H1 (cell line): ENCODE results near the gene SKAP2. TPM values are rescaled to one million over a fixed set of nuclear protein-coding genes. Genes with fewer than 3 reads are reported as not detected.
A peak's percentile ranks its signal among the peaks of the same experiment; 100 is the strongest.

Experiments
- CTCF ChIA-PET: fragments of 300-600 bp; sonication (Branson Sonifier 250); formaldehyde crosslinking; loops from one replicate; lab custom pipeline; 2021; ENCODE audit not compliant: partially characterized antibody; lab: Charles Lee
- POLR2A ChIA-PET: fragments of 300-600 bp; sonication (Branson Sonifier 250); formaldehyde crosslinking; loops from one replicate; lab custom pipeline; 2021; ENCODE audit warnings: inconsistent platforms; ENCODE audit not compliant: partially characterized antibody; lab: Charles Lee
- DNase-seq, 2 experiments: peaks; one replicate each; pipeline versions ENCODE4 v3.0.0 to v3.0.0-alpha.2; 2010 to 2022; ENCODE audit warnings: low spot score in 2 of 2, low read depth in 1 of 2, mixed read lengths in 1 of 2
- FAIRE-seq: peaks from 2 replicates; lab custom pipeline; 2011; peaks lifted over from hg19 to GRCh38; lab: Jason Lieb, UNC
- H2AFZ ChIP-seq: 2 replicates; pipeline ENCODE4 v1.8.1; 2012; ENCODE audit warnings: low read length, inconsistent platforms
- H2AK5ac ChIP-seq: 2 replicates; pipeline ENCODE4 v1.6.1; 2013; ENCODE audit warnings: low read depth, low read length
- H2BK120ac ChIP-seq: replicated peaks from 2 replicates; pipeline ENCODE3; 2013; ENCODE audit warnings: low read depth, low read length, inconsistent platforms
- H2BK12ac ChIP-seq: 2 replicates; pipeline ENCODE4 v1.6.1; 2013; ENCODE audit warnings: low read depth, low read length
- H2BK15ac ChIP-seq: 2 replicates; pipeline ENCODE4 v1.6.1; 2013; ENCODE audit warnings: low read length
- H2BK20ac ChIP-seq: 2 replicates; pipeline ENCODE4 v1.6.1; 2013; ENCODE audit warnings: low read length
- H2BK5ac ChIP-seq: 2 replicates; pipeline ENCODE4 v1.6.1; 2013; ENCODE audit warnings: low read depth, low read length
- H3K14ac ChIP-seq: 2 replicates; pipeline ENCODE4 v1.6.1; 2013; ENCODE audit warnings: inconsistent platforms; ENCODE audit not compliant: insufficient read length
- H3K18ac ChIP-seq: 2 replicates; pipeline ENCODE4 v1.6.1; 2013; ENCODE audit warnings: low read length; ENCODE audit errors: extremely low read depth
- H3K23ac ChIP-seq: 2 replicates; pipeline ENCODE4 v1.6.1; 2013; ENCODE audit warnings: inconsistent platforms; ENCODE audit not compliant: insufficient read length
- H3K23me2 ChIP-seq: 2 replicates; pipeline ENCODE4 v1.6.1; 2013; ENCODE audit warnings: low read depth, low read length
- H3K27ac ChIP-seq: 2 replicates; pipeline ENCODE4 v1.6.1; 2011; ENCODE audit warnings: low read depth, low read length, inconsistent platforms
- H3K27me3 ChIP-seq, 4 experiments: replicated peaks in 1 of 4; 1 replicate in 1 of 4; 2 replicates in 3 of 4; pipeline versions ENCODE4 v1.6.1 to v1.8.1; 2011 to 2013; ENCODE audit warnings: low read length in 3 of 4, mild to moderate bottlenecking in 3 of 4, inconsistent platforms in 2 of 4, mixed read lengths in 2 of 4, moderate library complexity in 1 of 4; ENCODE audit not compliant: control insufficient read depth in 3 of 4, insufficient read depth in 3 of 4; ENCODE audit errors: extremely low read depth in 1 of 4
- H3K36me3 ChIP-seq, 4 experiments: 2 replicates each; pipeline versions ENCODE4 v1.6.1 to v1.8.1; 2011 to 2013; ENCODE audit warnings: mild to moderate bottlenecking in 4 of 4, low read length in 3 of 4, moderate library complexity in 2 of 4, control low read depth in 1 of 4, inconsistent platforms in 1 of 4; ENCODE audit not compliant: insufficient read depth in 4 of 4, control insufficient read depth in 2 of 4
- H3K4ac ChIP-seq: replicated peaks from 2 replicates; pipeline ENCODE3; 2013; ENCODE audit warnings: low read length, low read depth, mixed read lengths, inconsistent platforms; ENCODE audit not compliant: insufficient read length
- H3K4me1 ChIP-seq, 4 experiments: replicated peaks in 1 of 4; 1 replicate in 1 of 4; 2 replicates in 3 of 4; pipeline versions ENCODE4 v1.6.1 to v1.8.1; 2011 to 2013; ENCODE audit warnings: low read length in 3 of 4, inconsistent platforms in 2 of 4, mixed read lengths in 1 of 4; ENCODE audit not compliant: insufficient read depth in 4 of 4, control insufficient read depth in 3 of 4
- H3K4me2 ChIP-seq, 2 experiments: 2 replicates each; pipeline versions ENCODE4 v1.6.1 to v1.8.1; 2011 to 2013; ENCODE audit warnings: low read depth in 2 of 2, low read length in 2 of 2, control low read depth in 1 of 2, inconsistent platforms in 1 of 2, mild to moderate bottlenecking in 1 of 2; ENCODE audit not compliant: insufficient read depth in 1 of 2
- H3K4me3 ChIP-seq, 4 experiments: fragments of 200-600, 300-600 bp in 1 of 4; sonication (generic), shearing (Covaris generic), sonication (Bioruptor Twin) in 1 of 4; 2 replicates each; pipeline versions ENCODE4 v1.5.1 to v1.8.1; 2011 to 2016; ENCODE audit warnings: low read length in 4 of 4, low read depth in 3 of 4, control low read depth in 2 of 4, inconsistent platforms in 2 of 4, mild to moderate bottlenecking in 2 of 4, mixed read lengths in 1 of 4, moderate library complexity in 1 of 4; ENCODE audit not compliant: insufficient read depth in 2 of 4; ENCODE audit errors: extremely low read depth in 1 of 4
- H3K56ac ChIP-seq: replicated peaks from 2 replicates; pipeline ENCODE3; 2013; ENCODE audit warnings: low read depth, mild to moderate bottlenecking, mixed read lengths, low read length, inconsistent platforms; ENCODE audit not compliant: insufficient read length
- H3K79me1 ChIP-seq: 2 replicates; pipeline ENCODE4 v1.6.1; 2013; ENCODE audit warnings: low read depth, low read length, control low read depth
- H3K79me2 ChIP-seq, 2 experiments: 2 replicates each; pipeline versions ENCODE4 v1.6.1 to v1.8.1; 2012 to 2013; ENCODE audit warnings: low read length in 2 of 2, mild to moderate bottlenecking in 2 of 2, inconsistent platforms in 1 of 2; ENCODE audit not compliant: insufficient read depth in 2 of 2, control insufficient read depth in 1 of 2
- H3K9ac ChIP-seq, 4 experiments: replicated peaks in 1 of 4; 1 replicate in 1 of 4; 2 replicates in 3 of 4; pipeline versions ENCODE4 v1.6.1 to v1.8.1; 2011 to 2013; ENCODE audit warnings: low read depth in 3 of 4, low read length in 3 of 4, control low read depth in 2 of 4, mild to moderate bottlenecking in 2 of 4, moderate library complexity in 2 of 4, inconsistent platforms in 1 of 4; ENCODE audit errors: extremely low read depth in 1 of 4
- H3K9me3 ChIP-seq, 2 experiments: 2 replicates each; pipeline versions ENCODE4 v1.6.1 to v1.8.1; 2012 to 2013; ENCODE audit warnings: mild to moderate bottlenecking in 2 of 2, moderate library complexity in 2 of 2, control low read depth in 1 of 2, inconsistent platforms in 1 of 2, low read depth in 1 of 2, low read length in 1 of 2, mixed read lengths in 1 of 2; ENCODE audit not compliant: insufficient read depth in 2 of 2
- H4K20me1 ChIP-seq, 2 experiments: replicated peaks in 1 of 2; 2 replicates each; pipeline versions ENCODE3 to v1.8.1; 2011 to 2013; ENCODE audit warnings: inconsistent platforms in 2 of 2, low read length in 2 of 2, mild to moderate bottlenecking in 1 of 2; ENCODE audit not compliant: insufficient read depth in 2 of 2, control insufficient read depth in 1 of 2
- H4K5ac ChIP-seq: 2 replicates; pipeline ENCODE4 v1.6.1; 2013; ENCODE audit warnings: low read length, low read depth, mixed read lengths, inconsistent platforms; ENCODE audit not compliant: insufficient read length
- H4K8ac ChIP-seq: 2 replicates; pipeline ENCODE4 v1.8.0; 2013; ENCODE audit warnings: mild to moderate bottlenecking, moderate library complexity, low read length, inconsistent platforms; ENCODE audit not compliant: insufficient read depth; ENCODE audit errors: extremely low read depth
- H4K91ac ChIP-seq: replicated peaks from 2 replicates; pipeline ENCODE3; 2013; ENCODE audit warnings: low read length, mixed read lengths, inconsistent platforms; ENCODE audit not compliant: insufficient read length
- CBX8 ChIP-seq: fragments of 300-800, 300-1000 bp; sonication (generic); IDR thresholded peaks from 2 replicates; pipeline ENCODE4 v1.7.1; 2016; ENCODE audit warnings: low read depth, low read length, borderline replicate concordance
- CHD2 ChIP-seq: IDR thresholded peaks from 2 replicates; pipeline ENCODE4 v1.6.1; 2012; ENCODE audit warnings: low read length, improper control_type of control experiment
- EGR1 ChIP-seq: IDR thresholded peaks from 2 replicates; pipeline ENCODE4 v1.6.1; 2011; ENCODE audit warnings: low read depth, low read length, borderline replicate concordance
- JUND ChIP-seq: IDR thresholded peaks from 2 replicates; pipeline ENCODE4 v1.6.1; 2011; ENCODE audit warnings: mild to moderate bottlenecking, improper control_type of control experiment, low read length
- NANOG ChIP-seq: IDR thresholded peaks from 2 replicates; pipeline ENCODE4 v1.6.1; 2011; ENCODE audit warnings: low read length, low read depth, mild to moderate bottlenecking, inconsistent platforms; ENCODE audit not compliant: insufficient read depth, poor library complexity, severe bottlenecking
- SIRT6 ChIP-seq: IDR thresholded peaks from one replicate; pipeline ENCODE4 v1.7.1; 2012; ENCODE audit warnings: low read length, inconsistent platforms
- SIX5 ChIP-seq: IDR thresholded peaks from 2 replicates; pipeline ENCODE4 v1.6.1; 2011; ENCODE audit warnings: mild to moderate bottlenecking, low read depth, low read length
- SRF ChIP-seq: IDR thresholded peaks from 2 replicates; pipeline ENCODE4 v1.6.1; 2011; ENCODE audit warnings: mild to moderate bottlenecking, low read depth, low read length, moderate library complexity
- TBP ChIP-seq: IDR thresholded peaks from 2 replicates; pipeline ENCODE4 v1.6.1; 2011; ENCODE audit warnings: low read depth, low read length, improper control_type of control experiment
- TCF12 ChIP-seq: IDR thresholded peaks from 2 replicates; pipeline ENCODE4 v1.6.1; 2011; ENCODE audit warnings: low read depth, mild to moderate bottlenecking, low read length
- WGBS, 2 experiments: shearing (Covaris generic) in 1 of 2; methylation state at CpG; one replicate each; pipeline versions ENCODE4 v1.1.6 to v1.1.7; 2013 to 2015; ENCODE audit warnings: low lambda C conversion rate in 2 of 2, mixed read lengths in 2 of 2, inconsistent platforms in 1 of 2, low coverage in 1 of 2, missing lambda C conversion rate in 1 of 2; ENCODE audit not compliant: insufficient replicate concordance in 2 of 2, insufficient coverage in 1 of 2, insufficient read length in 1 of 2; ENCODE audit errors: extremely low coverage in 1 of 2, missing lambda C conversion rate in 1 of 2; 5-methylcytosine and 5-hydroxymethylcytosine counted together
- polyA plus RNA-seq, 7 experiments: library from polyadenylated mRNA; depleted of rRNA in 3 of 7; stranded (reverse) in 5 of 7; unstranded in 2 of 7; fragments of >200 nt in 5 of 7; fragments of 200-250 nt in 2 of 7; gene quantifications; 1 replicate in 5 of 7; 2 replicates in 1 of 7; 4 replicates in 1 of 7; pipeline versions ENCODE4 v1.2.1 to v1.2.3, GENCODE V29; 2011 to 2013; ENCODE audit warnings: missing spikeins in 2 of 7, mixed read lengths in 2 of 7
- total RNA-seq: library from RNA; stranded (reverse); fragmentation: NEBNext Ultra II Directional; extraction: Animal tissue kit (Norgen Biotek cat#: 25700); gene quantifications from 2 replicates; pipeline ENCODE4 v1.2.1, GENCODE V29; 2021

The SKAP2 gene
- total and polyA plus RNA-seq, 2 of the 8 experiments (the other 6 are each of a cell fraction or from before 2014, with no cell fraction given): 0.53 to 5.1 TPM

DNA sequence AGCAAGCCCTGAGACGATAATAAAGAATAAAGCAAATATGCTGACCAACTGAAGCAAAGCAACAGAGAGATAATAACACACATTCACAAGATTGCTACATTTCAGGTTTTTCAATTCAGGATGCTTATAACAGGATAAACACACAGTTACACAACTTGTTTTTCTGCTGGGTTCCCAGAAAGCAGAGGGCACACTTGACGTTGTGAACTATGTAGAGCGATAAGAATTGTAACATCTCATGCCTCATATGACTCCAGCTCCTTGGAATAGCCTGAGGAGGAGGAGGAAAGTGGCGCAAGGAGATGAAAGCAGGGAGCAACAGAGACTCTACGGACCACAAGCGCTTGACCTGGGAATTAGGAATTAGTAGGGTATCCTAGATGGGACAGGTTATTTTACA is 201.7 kb downstream of the SKAP2 start:
- peaks cover 0 to 12% (median 5%) of the 10 kb centered on the region in 4 experiments; a peak in 6 of 7 replicates for H3K4me1 ChIP-seq
- WGBS, 2 experiments: 91% methylated on average over 6 of the region's 6 CpGs; no CpG with 5 or more reads in 1 of the 2 experiments
- TF ChIP-seq SIX5 (no peak), TBP (no peak), SIRT6 (no peak), EGR1 (no peak), SRF (no peak), NANOG (no peak), TCF12 (no peak), CBX8 (no peak), JUND (no peak), CHD2 (no peak)
- TF ChIP-seq, all 59 proteins: peak for 0

More for the DNA sequence above, 201.7 kb downstream of the SKAP2 start:
- H3K56ac ChIP-seq: no peak overlapping the region
- H3K9me3 ChIP-seq: no peaks in the 10 kb centered on the region
- H2BK20ac ChIP-seq: no peak overlapping the region
- H3K23ac ChIP-seq: no peak overlapping the region
- no peaks in the 10 kb centered on the region for H3K27me3 ChIP-seq
- H2AFZ ChIP-seq: no peak overlapping the region
- no peak overlapping the region for H3K9ac ChIP-seq
- H4K20me1 ChIP-seq: no peaks in the 10 kb centered on the region
- H3K4me3 ChIP-seq: no peak overlapping the region
- H2BK12ac ChIP-seq: no peak overlapping the region
- H3K23me2 ChIP-seq: 0 out of 2 replicates have a peak, but pooled peaks cover 3% of the 10 kb centered on the region
- no peak overlapping the region for H2BK5ac ChIP-seq
- no peak overlapping the region for H3K14ac ChIP-seq
- H3K4me2 ChIP-seq: no peak overlapping the region
- no peaks in the 10 kb centered on the region for H3K79me1 ChIP-seq
- no peaks in the 10 kb centered on the region for H3K36me3 ChIP-seq
- no peak for FAIRE-seq
- POLR2A ChIA-PET: no interaction called here
- H3K27ac ChIP-seq: no peak overlapping the region
- peak overlapping the region; percentile 17 for H4K91ac ChIP-seq
- H2AK5ac ChIP-seq: no peak overlapping the region
- no peak overlapping the region for H4K8ac ChIP-seq
- H2BK120ac ChIP-seq: no peak overlapping the region
- H4K5ac ChIP-seq: no peak overlapping the region
- no peak for DNase-seq
- H3K4ac ChIP-seq: no peak overlapping the region
- CTCF ChIA-PET: interaction anchor here (0.6 to 6.5 kb wide), 5 partner anchors 13 to 293 kb away, joined by 3 to 59 read pairs (median 3); no protein-coding TSS in a partner anchor
- H3K79me2 ChIP-seq: no peaks in the 10 kb centered on the region
- H2BK15ac ChIP-seq: no peak overlapping the region
- no peak overlapping the region for H3K18ac ChIP-seq
